ENCODE data around the gene CTNNA3. TPM values are rescaled to one million over a fixed set of nuclear protein-coding genes. Genes with fewer than 3 reads are reported as not detected.

The CTNNA3 gene
- total RNA-seq, 1 donor, result not detected

DNA sequence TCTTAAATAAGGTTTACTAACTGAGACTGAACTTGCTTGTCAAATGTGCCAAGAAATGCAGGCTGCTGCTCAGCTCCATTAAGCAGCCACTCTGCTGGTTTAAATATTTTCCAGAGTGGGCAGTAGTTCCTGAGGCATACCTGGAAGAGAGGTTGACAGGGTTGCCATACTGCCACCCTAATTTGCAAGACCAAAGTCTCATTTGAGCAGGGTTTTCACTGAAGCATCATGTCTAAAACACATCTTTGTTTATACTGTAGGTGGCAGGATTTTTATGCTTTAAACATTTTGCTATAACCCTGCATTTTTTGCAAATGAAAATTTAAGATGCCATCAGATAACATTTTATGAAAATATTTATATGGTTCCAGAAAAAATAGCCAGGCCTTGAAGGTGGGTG, 1388.2 kb downstream of the CTNNA3 start:
- Histone ChIP-seq H3K27ac (ENCODE audit: low read depth, low read length) (no peak overlapping the region), H3K27me3 (ENCODE audit: insufficient read depth, low read length) (no peaks in the 10 kb centered on the region), H3K36me3 (ENCODE audit: insufficient read depth, low read length) (no peaks in the 10 kb centered on the region), H3K9me3 (ENCODE audit: low read depth, low read length) (no peaks in the 10 kb centered on the region), H3K4me3 (ENCODE audit: insufficient read depth, low read length) (no peak overlapping the region), H2AFZ (ENCODE audit: low read length) (no peak overlapping the region), H3K4me2 (ENCODE audit: insufficient read depth, low read length) (no peak overlapping the region), H3K4me1 (ENCODE audit: insufficient read depth, low read length) (no peaks in the 10 kb centered on the region), H4K20me1 (ENCODE audit: insufficient read depth, low read length) (no peaks in the 10 kb centered on the region), H3K79me2 (ENCODE audit: insufficient read depth, low read length) (no peaks in the 10 kb centered on the region)
- TF ChIP-seq, protein P1, sequence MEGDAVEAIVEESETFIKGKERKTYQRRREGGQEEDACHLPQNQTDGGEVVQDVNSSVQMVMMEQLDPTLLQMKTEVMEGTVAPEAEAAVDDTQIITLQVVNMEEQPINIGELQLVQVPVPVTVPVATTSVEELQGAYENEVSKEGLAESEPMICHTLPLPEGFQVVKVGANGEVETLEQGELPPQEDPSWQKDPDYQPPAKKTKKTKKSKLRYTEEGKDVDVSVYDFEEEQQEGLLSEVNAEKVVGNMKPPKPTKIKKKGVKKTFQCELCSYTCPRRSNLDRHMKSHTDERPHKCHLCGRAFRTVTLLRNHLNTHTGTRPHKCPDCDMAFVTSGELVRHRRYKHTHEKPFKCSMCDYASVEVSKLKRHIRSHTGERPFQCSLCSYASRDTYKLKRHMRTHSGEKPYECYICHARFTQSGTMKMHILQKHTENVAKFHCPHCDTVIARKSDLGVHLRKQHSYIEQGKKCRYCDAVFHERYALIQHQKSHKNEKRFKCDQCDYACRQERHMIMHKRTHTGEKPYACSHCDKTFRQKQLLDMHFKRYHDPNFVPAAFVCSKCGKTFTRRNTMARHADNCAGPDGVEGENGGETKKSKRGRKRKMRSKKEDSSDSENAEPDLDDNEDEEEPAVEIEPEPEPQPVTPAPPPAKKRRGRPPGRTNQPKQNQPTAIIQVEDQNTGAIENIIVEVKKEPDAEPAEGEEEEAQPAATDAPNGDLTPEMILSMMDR (IDR thresholded peaks at IDR 0.05; ENCODE audit: extremely low read depth, low read depth, low read length), result no peak
- peak; percentile 3 for DNase-seq (ENCODE audit: insufficient read length, low spot score, missing footprints)

GRCh38 chr10:66301078-66301477, 1394.9 kb downstream of the CTNNA3 start:
- TF ChIP-seq, protein P1 (IDR thresholded peaks at IDR 0.05; ENCODE audit: extremely low read depth, low read depth, low read length), result no peak
- H3K4me1 ChIP-seq (ENCODE audit: insufficient read depth, low read length), result no peaks in the 10 kb centered on the region
- no peaks in the 10 kb centered on the region for H4K20me1 ChIP-seq (ENCODE audit: insufficient read depth, low read length)
- no peaks in the 10 kb centered on the region for H3K36me3 ChIP-seq (ENCODE audit: insufficient read depth, low read length)
- no peak overlapping the region for H3K4me3 ChIP-seq (ENCODE audit: insufficient read depth, low read length)
- H3K4me2 ChIP-seq (ENCODE audit: insufficient read depth, low read length), result no peak overlapping the region
- no peak overlapping the region for H3K27ac ChIP-seq (ENCODE audit: low read depth, low read length)
- H3K79me2 ChIP-seq (ENCODE audit: insufficient read depth, low read length), result no peaks in the 10 kb centered on the region
- no peak for DNase-seq (ENCODE audit: insufficient read length, low spot score, missing footprints)
- no peak overlapping the region for H2AFZ ChIP-seq (ENCODE audit: low read length)
- H3K9me3 ChIP-seq (ENCODE audit: low read depth, low read length), result no peaks in the 10 kb centered on the region
- H3K27me3 ChIP-seq (ENCODE audit: insufficient read depth, low read length), result no peaks in the 10 kb centered on the region

- no peak overlapping the region for H3K27ac ChIP-seq (ENCODE audit: low read depth, low read length)
- no peaks in the 10 kb centered on the region for H4K20me1 ChIP-seq (ENCODE audit: insufficient read depth, low read length)
- DNase-seq (ENCODE audit: insufficient read length, low spot score, missing footprints), result no peak
- H3K4me1 ChIP-seq (ENCODE audit: insufficient read depth, low read length), result no peaks in the 10 kb centered on the region
- no peaks in the 10 kb centered on the region for H3K36me3 ChIP-seq (ENCODE audit: insufficient read depth, low read length)
- H3K27me3 ChIP-seq (ENCODE audit: insufficient read depth, low read length), result no peaks in the 10 kb centered on the region
- H3K79me2 ChIP-seq (ENCODE audit: insufficient read depth, low read length), result no peaks in the 10 kb centered on the region
- no peak overlapping the region for H3K4me3 ChIP-seq (ENCODE audit: insufficient read depth, low read length)
- no peak overlapping the region for H2AFZ ChIP-seq (ENCODE audit: low read length)
- TF ChIP-seq, protein P1 (IDR thresholded peaks at IDR 0.05; ENCODE audit: extremely low read depth, low read depth, low read length), result no peak
- no peaks in the 10 kb centered on the region for H3K9me3 ChIP-seq (ENCODE audit: low read depth, low read length)
- H3K4me2 ChIP-seq (ENCODE audit: insufficient read depth, low read length), result no peak overlapping the region
Observed at GRCh38 chr10:66295602-66296001, 1400.4 kb downstream of the CTNNA3 start.

- Histone ChIP-seq H3K9me3 (ENCODE audit: low read depth, low read length) (no peaks in the 10 kb centered on the region), H3K27me3 (ENCODE audit: insufficient read depth, low read length) (no peaks in the 10 kb centered on the region), H4K20me1 (ENCODE audit: insufficient read depth, low read length) (no peaks in the 10 kb centered on the region), H3K27ac (ENCODE audit: low read depth, low read length) (no peak overlapping the region), H3K36me3 (ENCODE audit: insufficient read depth, low read length) (no peaks in the 10 kb centered on the region), H3K79me2 (ENCODE audit: insufficient read depth, low read length) (no peaks in the 10 kb centered on the region), H2AFZ (ENCODE audit: low read length) (no peak overlapping the region), H3K4me2 (ENCODE audit: insufficient read depth, low read length) (no peak overlapping the region), H3K4me1 (ENCODE audit: insufficient read depth, low read length) (no peaks in the 10 kb centered on the region), H3K4me3 (ENCODE audit: insufficient read depth, low read length) (no peak overlapping the region)
- TF ChIP-seq, protein P1 (IDR thresholded peaks at IDR 0.05; ENCODE audit: extremely low read depth, low read depth, low read length), result no peak
- no peak for DNase-seq (ENCODE audit: insufficient read length, low spot score, missing footprints)
Observed at GRCh38 chr10:66294538-66294937, 1401.5 kb downstream of the CTNNA3 start.

Data from osteoblast (primary cell).